ENCODE data around the gene PAXX.

The PAXX gene

DNA sequence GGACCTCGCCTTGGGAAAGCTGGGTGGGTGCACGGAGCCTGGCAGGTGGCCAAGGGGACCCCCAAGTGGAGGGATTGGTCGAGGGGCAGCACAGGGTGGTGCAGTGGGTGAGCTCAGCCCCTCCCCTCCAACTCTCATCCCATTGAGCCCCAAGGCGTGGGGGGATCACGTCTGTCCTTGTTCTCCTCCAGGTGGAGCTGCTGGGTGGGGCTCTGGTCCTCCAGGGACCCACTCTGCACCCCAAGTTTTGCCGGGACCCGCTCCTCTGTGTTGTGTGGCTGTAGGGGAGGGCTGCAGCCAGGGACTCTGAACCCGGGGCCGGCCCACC lies 43.2 kb downstream of the PAXX start:
- TF ChIP-seq, protein P1, sequence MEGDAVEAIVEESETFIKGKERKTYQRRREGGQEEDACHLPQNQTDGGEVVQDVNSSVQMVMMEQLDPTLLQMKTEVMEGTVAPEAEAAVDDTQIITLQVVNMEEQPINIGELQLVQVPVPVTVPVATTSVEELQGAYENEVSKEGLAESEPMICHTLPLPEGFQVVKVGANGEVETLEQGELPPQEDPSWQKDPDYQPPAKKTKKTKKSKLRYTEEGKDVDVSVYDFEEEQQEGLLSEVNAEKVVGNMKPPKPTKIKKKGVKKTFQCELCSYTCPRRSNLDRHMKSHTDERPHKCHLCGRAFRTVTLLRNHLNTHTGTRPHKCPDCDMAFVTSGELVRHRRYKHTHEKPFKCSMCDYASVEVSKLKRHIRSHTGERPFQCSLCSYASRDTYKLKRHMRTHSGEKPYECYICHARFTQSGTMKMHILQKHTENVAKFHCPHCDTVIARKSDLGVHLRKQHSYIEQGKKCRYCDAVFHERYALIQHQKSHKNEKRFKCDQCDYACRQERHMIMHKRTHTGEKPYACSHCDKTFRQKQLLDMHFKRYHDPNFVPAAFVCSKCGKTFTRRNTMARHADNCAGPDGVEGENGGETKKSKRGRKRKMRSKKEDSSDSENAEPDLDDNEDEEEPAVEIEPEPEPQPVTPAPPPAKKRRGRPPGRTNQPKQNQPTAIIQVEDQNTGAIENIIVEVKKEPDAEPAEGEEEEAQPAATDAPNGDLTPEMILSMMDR (IDR thresholded peaks at IDR 0.05; ENCODE audit: extremely low read depth, missing control alignments): no peak
- DNase-seq (ENCODE audit: low spot score): no peak

DNA sequence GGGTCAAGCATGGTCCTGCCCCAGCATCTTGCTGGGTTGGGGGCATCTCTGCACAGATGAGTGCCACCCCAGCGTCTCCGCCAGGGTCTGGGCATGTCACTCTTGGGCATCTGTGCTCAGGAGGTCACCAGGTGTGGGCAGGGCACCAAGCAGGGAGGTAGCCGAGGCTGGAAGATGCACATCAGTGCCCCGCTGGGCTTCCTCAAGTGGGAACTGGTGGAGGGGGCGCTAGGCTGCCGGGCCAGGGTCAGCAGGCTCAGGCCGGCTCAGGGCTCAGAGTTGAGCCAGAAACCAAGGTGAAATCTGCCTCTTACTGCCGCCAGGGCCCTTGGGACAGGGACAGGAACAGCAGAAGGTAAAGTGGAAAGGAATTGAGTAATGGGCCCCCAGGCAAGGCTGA lies 43.7 kb downstream of the PAXX start:
- TF ChIP-seq, protein P1 (IDR thresholded peaks at IDR 0.05; ENCODE audit: extremely low read depth, missing control alignments): no peak
- no peak for DNase-seq (ENCODE audit: low spot score)

DNA sequence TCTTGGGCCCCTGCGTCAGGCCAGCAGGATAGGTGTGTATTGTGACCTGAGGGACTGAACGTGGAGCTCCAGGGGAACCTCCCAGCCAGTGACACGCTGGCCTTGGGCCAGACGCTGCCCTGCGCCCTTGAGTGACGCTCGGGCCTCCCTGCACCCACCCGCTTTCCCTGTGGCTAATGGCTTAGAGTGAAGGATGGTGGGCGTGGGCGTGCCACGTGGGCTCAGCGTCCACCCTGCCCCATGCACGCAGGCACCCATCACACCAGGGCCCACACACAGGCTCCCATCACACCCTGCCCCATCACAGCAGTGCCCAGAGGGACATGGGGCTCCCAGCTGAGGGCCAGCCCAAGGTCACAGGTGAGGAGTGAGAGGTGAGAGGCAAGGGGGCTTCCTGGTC lies 44.8 kb downstream of the PAXX start:
- TF ChIP-seq, protein P1 (IDR thresholded peaks at IDR 0.05; ENCODE audit: extremely low read depth, missing control alignments): no peak
- DNase-seq (ENCODE audit: low spot score): no peak

DNA sequence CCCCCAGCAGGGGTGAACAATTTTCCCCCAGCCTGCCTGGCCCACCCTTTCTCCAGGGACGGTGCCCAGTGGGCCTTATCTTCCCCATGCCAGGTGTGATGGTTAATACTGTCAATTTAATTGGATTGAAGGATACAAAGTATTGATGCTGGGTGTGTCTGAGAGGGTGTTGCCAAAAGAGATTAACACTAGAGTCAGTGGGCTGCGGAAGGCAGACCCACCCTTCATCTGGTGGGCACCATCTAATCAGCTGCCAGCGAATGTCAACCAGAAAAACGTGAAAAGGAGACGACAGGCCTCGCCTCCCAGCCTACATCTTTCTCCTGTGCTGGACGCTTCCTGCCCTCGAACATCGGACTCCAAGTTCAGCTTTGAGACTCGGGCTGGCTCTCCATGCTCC lies 45.3 kb downstream of the PAXX start:
- DNase-seq (ENCODE audit: low spot score): no peak
- TF ChIP-seq, protein P1 (IDR thresholded peaks at IDR 0.05; ENCODE audit: extremely low read depth, missing control alignments): no peak

DNA sequence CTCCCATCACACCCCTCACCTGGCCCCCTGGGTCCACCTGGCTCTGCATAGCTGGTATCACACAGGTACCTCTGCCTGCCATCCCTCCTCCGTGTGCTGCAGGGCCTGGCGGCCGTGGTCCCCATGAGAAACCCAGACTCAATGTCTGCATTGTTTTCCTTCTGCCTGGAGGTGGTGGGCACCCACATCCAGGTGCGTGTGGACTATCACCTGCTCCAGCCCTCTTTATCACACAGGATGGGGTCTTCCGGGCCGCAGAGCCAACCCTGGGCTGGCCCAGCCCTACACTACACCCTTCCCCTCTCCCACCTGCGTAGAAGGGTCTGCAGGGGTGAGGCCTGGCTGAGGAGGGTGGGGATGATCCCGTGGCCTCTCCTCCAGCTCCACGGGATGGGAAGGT lies 46.7 kb downstream of the PAXX start:
- TF ChIP-seq, protein P1 (IDR thresholded peaks at IDR 0.05; ENCODE audit: extremely low read depth, missing control alignments): no peak
- DNase-seq (ENCODE audit: low spot score): no peak

DNA sequence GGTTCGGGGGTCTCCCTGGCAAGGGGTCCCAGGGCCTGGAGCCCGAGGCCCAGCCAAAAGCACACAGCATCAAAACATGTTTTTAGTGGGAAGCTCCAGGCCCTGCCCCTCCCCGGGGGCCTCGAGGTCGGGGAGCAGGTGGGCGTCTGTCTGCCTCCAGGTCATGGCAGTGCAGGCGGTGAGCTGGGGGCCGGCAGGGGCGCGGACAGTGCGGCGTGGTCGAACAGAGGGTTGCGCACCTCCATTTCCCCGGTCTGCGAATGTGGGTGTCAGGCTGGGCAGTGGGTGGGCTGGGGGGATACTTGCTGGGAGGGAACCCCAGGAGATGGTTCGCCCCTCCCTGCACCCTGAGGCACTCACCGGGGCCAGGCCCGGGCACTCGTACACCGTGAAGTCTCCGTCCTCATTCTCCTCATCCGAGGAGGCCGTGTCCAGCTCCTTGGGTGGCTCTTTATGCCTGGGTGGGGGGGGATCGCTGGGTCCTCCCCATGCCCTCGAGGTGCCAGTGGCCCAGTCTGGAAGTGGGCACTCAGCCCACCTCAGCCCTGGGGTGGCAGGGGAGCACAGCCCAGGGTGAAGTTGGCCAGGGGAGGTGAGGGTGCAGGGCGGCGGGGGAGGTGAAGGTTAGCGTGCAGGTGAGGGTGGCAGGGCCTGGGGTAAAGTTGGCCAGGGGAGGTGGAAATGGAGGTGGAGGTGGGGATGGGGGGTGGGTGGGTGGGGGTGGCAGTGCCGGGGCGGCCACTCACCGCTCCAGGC lies 47.6 kb downstream of the PAXX start:
- TF ChIP-seq, protein P1 (IDR thresholded peaks at IDR 0.05; ENCODE audit: extremely low read depth, missing control alignments): no peak
- no peak for DNase-seq (ENCODE audit: low spot score)

DNA sequence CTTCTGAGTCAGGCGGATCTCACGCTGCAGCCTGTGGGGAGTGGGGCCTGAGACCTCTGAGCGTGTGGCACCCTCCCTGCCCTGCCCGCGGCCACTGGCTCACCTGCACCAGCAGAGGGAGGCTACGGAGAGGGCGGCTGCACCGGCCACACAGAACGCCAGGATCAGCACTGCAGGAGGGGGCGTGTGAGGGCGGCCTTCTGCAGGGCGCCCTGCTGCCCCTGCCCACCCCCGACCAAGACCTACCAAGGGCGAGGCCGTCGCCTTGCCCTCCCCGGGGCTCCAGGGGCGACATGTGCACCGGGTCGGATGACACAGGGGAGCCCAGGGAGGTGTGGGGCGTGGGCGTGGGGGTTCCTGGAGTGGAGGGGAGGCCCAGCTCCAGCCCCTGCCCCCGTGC lies 48.3 kb downstream of the PAXX start:
- no peak for DNase-seq (ENCODE audit: low spot score)
- TF ChIP-seq, protein P1 (IDR thresholded peaks at IDR 0.05; ENCODE audit: extremely low read depth, missing control alignments): no peak
